Measurements from ENCODE around the gene RAB26.
"Not testable (repeated sequence)": the region's sequence is repeated elsewhere in the genome, so short reads cannot be mapped to it uniquely, and the experiment has no call there.

Gene RAB26

DNA sequence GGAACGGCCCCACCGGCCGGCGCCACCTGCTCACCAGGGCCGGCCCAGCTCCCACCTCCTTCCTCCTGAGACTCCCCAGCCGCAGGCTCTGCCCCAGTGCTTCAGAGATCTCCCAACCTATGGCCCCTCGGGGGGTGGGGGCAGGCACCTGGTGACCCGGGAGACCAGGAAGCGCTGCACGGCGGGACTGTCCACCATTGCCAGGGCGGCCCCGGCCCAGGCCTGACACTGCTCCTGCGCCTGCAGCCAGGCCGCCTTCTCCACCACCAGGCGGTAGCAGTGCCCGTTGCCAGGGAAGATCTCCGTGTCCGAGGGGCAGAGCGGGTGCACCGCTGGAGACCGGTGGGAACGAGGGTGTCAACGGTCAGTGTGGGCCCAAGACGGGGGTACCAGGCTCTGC is 31.1 kb upstream of the RAB26 start:
- not testable (repeated sequence) for DNase-seq (ENCODE audit: low spot score)

- not testable (repeated sequence) for DNase-seq (ENCODE audit: low spot score)
Observed at GRCh38 chr16:2117960-2118722, 30.3 kb upstream of the RAB26 start.

DNA sequence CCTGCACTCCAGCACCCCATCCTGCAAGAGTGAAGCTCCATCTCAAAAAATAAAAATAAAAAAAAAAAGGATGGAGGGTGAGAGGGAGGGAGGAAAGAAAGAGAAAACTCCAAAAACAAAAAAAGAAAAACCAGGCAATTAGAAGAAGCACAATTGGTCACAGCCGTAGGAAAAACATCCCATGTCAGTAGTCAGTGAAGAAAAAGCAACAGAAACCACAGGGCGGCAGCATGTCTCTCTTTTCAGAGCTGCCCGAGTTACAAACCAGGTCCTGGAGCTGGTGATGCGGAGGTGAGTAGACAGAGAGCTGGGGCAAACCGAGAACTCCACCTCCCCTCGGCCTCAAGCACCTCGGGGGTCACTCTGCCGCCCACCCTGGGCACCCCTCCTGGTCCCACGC is 27.1 kb upstream of the RAB26 start:
- DNase-seq (ENCODE audit: low spot score), result not testable (repeated sequence)

DNA sequence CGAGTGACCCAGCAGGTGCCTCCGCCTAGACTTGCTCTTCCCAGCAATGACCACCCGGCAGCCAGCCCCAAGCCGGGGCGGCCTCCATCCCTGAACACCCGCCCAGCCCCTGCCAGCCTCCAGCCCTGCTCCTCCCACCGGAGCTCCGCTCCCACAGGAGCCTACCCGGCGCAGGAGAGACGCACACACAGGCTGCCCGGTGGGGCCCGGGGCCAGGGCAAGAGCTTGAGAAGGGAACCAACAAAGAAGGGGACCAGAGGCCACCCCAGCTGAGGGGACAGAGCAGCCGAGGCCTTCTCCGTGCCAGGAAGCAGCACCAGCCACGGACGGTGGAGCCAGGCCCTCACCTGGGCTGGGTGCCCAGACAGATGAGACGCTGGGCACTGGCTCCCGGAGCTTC is 26.6 kb upstream of the RAB26 start:
- no peak for DNase-seq (ENCODE audit: low spot score)

GRCh38 chr16:2122429-2122828 is 26.0 kb upstream of the RAB26 start:
- no peak for DNase-seq (ENCODE audit: low spot score)

GRCh38 chr16:2122934-2123683 is 25.3 kb upstream of the RAB26 start:
- DNase-seq (ENCODE audit: low spot score), result not testable (repeated sequence)

- not testable (repeated sequence) for DNase-seq (ENCODE audit: low spot score)
Observed at GRCh38 chr16:2123706-2124376, 24.6 kb upstream of the RAB26 start.

DNA sequence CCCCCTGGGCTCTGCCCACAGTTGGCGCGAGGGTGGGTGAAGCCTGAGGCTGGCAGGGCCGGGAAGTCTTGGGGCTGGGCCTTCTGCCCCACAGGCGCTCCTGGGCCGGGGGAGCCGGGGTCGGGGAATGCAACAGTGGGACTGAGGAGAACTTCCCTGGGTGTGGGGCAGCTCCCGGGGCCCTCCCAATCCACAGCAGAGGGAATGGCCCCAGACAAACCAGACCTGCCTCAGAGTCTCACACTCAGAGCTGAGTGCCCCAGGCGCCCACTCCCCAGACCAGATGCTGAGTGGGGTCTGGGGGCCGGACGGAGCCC is 24.1 kb upstream of the RAB26 start:
- not testable (repeated sequence) for DNase-seq (ENCODE audit: low spot score)

GRCh38 chr16:2124694-2125444 is 23.6 kb upstream of the RAB26 start:
- peak; percentile 47 for DNase-seq (ENCODE audit: low spot score)

- DNase-seq (ENCODE audit: low spot score), result not testable (repeated sequence)
Observed at GRCh38 chr16:2125609-2126008, 22.8 kb upstream of the RAB26 start.

- not testable (repeated sequence) for DNase-seq (ENCODE audit: low spot score)
Observed at GRCh38 chr16:2126161-2126743, 22.2 kb upstream of the RAB26 start.

DNA sequence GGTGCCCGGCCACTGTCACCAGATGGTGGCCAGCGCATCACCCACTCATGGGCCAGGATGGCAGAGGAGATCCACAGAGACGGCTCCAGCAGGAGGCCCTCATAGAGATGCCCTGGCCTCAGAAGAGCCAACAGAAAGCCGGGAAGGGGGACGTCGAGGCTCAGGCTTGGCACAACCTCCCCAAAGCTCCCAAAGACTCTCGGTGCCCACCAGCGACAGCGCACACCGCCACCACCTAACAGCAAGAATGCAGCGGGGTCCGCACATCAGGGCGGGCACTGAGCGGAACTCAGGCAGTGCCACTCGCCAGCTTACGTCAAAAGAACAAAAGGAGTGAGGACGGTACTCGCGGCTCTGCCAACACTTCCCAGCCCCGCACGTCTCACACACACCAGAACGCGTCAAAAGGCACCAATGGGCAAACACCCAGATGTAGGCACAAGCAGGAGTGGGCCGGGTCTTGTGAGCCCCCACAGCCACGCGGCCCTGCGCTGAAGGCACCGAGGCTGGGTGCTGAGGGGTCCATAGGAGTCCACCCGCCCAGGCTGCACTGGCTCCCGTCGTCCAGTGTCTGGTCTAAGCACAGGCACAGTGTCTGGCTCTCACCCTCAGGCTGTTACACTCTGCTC is 21.4 kb upstream of the RAB26 start:
- not testable (repeated sequence) for DNase-seq (ENCODE audit: low spot score)

DNA sequence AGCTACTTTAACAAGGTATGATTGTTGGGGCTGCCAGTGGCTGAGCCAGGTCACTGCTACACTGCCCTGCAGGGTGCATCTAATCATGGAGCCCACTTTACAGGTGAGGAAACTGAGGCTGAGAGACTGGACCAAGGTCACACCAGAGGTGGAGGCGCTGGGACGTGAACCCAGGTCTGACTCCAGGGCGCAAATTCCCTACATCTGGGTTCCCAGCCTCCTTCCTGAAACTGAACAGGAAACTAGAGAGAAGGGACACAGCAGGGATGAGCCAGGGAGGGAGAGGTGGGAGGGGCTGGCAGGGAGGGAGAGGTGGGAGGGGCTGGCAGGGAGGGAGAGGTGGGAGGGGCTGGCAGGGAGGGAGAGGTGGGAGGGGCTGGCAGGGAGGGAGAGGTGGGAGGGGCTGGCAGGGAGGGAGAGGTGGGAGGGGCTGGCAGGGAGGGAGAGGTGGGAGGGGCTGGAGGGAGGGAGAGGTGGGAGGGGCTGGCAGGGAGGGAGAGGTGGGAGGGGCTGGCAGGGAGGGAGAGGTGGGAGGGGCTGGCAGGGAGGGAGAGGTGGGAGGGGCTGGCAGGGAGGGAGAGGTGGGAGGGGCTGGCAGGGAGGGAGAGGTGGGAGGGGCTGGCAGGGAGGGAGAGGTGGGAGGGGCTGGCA is 20.7 kb upstream of the RAB26 start:
- not testable (repeated sequence) for DNase-seq (ENCODE audit: low spot score)

DNA sequence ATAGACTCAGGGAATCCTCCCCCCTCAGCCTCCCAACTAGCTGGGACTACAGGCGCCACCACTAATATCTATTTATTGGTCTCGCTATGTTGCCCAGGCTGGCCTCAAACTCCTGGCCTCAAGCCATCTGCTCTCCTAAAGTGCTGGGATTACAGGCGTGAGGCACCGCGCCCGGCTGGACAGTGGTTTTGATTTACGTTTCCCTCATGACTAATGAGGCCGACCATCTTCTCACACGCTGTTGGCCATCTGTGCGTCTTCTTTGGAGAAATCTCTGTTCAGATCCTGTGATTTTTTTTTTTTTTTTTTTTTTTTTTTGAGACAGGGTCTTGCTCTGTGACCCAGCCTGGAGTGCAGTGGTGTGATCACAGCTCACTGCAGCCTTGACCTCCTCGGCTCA is 19.2 kb upstream of the RAB26 start:
- DNase-seq (ENCODE audit: low spot score), result not testable (repeated sequence)

DNA sequence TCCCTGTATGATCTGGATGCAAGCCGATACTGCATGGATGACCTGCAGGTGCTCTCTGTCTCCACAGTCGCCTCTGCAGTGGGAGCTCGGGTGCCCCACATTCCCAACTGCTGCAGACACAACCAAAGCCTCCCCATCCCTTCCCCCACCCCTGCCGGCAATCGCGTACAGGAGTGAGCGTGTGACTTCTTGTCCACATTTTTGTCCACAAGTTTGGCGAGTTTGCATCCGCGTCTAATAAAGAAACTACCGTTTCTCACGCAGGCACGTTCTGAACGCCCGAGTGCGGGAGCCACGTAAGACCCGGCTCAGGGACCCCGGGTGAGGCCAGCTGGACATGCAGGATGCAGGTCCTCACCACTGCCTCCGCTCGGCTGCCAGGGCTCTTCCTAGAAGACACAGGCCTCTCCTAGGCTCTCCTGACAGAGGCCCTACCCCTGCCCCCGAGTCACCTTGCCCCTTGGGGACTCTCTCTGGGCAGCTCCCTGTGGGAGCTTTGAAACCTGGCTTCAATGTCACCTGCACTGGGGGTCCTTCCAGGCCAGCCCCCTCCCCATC is 18.5 kb upstream of the RAB26 start:
- not testable (repeated sequence) for DNase-seq (ENCODE audit: low spot score)

- DNase-seq (ENCODE audit: low spot score), result not testable (repeated sequence)
Observed at GRCh38 chr16:2133797-2134196, 14.6 kb upstream of the RAB26 start.

DNA sequence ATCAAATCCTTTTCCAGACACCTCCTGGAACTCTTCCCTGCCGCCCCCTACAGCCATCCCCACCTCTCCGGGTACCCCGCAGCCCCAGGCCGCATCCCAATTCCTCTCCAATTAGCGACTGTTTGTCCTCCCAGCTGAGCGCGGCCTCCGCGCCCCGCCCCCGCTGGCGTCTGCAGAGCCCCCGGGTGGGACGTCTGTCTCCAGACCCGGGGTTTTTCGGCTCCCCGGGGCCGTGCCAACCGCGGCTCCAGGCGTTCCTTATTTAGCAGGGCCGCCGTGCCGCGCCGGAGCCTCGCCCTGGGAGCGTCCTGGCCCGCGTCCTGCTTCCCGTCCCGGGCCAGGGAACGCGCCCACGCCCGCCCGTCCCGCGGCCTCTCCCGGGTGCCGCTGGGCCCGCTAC is 13.4 kb upstream of the RAB26 start:
- DNase-seq (ENCODE audit: low spot score), result not testable (repeated sequence)

DNA sequence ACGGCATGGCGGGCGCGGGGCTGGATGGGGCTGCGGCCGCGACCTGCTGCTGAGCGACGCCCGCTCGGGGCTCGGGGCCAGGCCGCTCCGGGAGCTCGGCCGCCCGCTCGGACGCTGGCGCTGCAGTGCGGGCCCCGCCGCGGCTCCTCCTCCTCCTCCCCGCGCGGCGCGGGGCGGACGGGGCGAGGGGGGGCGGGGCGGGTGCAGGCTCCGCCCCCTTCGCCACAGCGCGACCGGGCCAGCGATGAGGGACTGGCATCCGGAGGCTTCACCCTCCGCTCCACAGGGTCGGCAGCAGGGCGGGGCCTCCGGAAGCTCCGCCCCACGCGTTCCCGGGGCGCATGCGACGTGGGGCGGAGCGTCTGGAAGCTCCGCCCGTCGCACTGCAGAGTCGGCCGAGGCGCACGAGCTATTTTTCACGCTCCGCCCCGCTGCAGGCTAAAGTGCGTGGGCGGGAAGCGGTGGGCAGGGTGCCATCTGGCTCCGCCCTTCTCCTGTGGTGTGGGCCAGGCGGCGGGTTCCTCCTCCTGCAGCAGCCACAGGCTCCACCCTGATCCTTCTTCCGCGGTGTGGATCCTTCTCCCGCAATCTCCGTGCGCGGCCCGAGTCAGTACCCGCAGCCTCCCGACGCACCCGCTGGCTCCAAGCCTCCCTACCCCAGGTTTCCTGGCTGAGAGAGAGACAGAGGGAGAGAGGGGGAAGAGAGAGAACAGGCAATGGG is 12.5 kb upstream of the RAB26 start, which contains the start of gene PKD1:
Gene PKD1, minus strand, starts transcription at position 129 of the 721 bp plus-strand sequence. CDS start 209 bp downstream, outside the sequence.
- not testable (repeated sequence) for DNase-seq (ENCODE audit: low spot score)

Measured in hepatic stellate cell (primary cell).